ENCODE measurements around the gene PHAF1.
A peak's percentile ranks its signal among the peaks of the same experiment; 100 is the strongest.

The PHAF1 gene

GRCh38 chr16:67181346-67181745, 71.6 kb downstream of the PHAF1 start:
- TF ChIP-seq CTCF (IDR thresholded peaks at IDR 0.05; ENCODE audit: insufficient read depth, low read depth, low read length, missing control alignments), result no peak
- H3K4me3 ChIP-seq (ENCODE audit: low read length), result no peak overlapping the region
- peak; percentile 47 for DNase-seq (ENCODE audit: low read depth)

GRCh38 chr16:67182288-67182687, 72.5 kb downstream of the PHAF1 start:
- no peak for TF ChIP-seq CTCF (IDR thresholded peaks at IDR 0.05; ENCODE audit: insufficient read depth, low read depth, low read length, missing control alignments)
- no peak overlapping the region for H3K4me3 ChIP-seq (ENCODE audit: low read length)
- DNase-seq (ENCODE audit: low read depth), result no peak

- no peak for TF ChIP-seq CTCF (IDR thresholded peaks at IDR 0.05; ENCODE audit: insufficient read depth, low read depth, low read length, missing control alignments)
- DNase-seq (ENCODE audit: low read depth), result no peak
- peak overlapping the region; percentile 60 for H3K4me3 ChIP-seq (ENCODE audit: low read length)
These were observed 73.5 kb downstream of the PHAF1 start for GRCh38 chr16:67183284-67183626.

- TF ChIP-seq CTCF (IDR thresholded peaks at IDR 0.05; ENCODE audit: insufficient read depth, low read depth, low read length, missing control alignments), result no peak
- DNase-seq (ENCODE audit: low read depth), result peak; percentile 99
- peak within 1 kb of the TSS; percentile 60 for H3K4me3 ChIP-seq (ENCODE audit: low read length)
These were observed 74.1 kb downstream of the PHAF1 start, which contains the start of gene MATCAP1 for GRCh38 chr16:67183627-67184452. Gene MATCAP1 (minus strand): TSS chr16:67183963. CDS start chr16:67180610, 3,353 bp downstream.

- no peak for DNase-seq (ENCODE audit: low read depth)
These were observed 74.8 kb downstream of the PHAF1 start for GRCh38 chr16:67184453-67184994.

GRCh38 chr16:67184995-67185650, 75.4 kb downstream of the PHAF1 start:
- no peak overlapping the region for H3K4me3 ChIP-seq (ENCODE audit: low read length)
- peak; percentile 85 for DNase-seq (ENCODE audit: low read depth)
- TF ChIP-seq CTCF (IDR thresholded peaks at IDR 0.05; ENCODE audit: insufficient read depth, low read depth, low read length, missing control alignments), result peak; percentile 63

More at GRCh38 chr16:67184453-67184994, 74.8 kb downstream of the PHAF1 start:
- TF ChIP-seq CTCF (IDR thresholded peaks at IDR 0.05; ENCODE audit: insufficient read depth, low read depth, low read length, missing control alignments), result no peak
- peak overlapping the region; percentile 60 for H3K4me3 ChIP-seq (ENCODE audit: low read length)
